ENCODE measurements around the gene HEXB. TPM values are rescaled to one million over a fixed set of nuclear protein-coding genes. Genes with fewer than 3 reads are reported as not detected.

Gene HEXB
- total RNA-seq, 1 experiment from 2014 or later = 248 TPM

DNA sequence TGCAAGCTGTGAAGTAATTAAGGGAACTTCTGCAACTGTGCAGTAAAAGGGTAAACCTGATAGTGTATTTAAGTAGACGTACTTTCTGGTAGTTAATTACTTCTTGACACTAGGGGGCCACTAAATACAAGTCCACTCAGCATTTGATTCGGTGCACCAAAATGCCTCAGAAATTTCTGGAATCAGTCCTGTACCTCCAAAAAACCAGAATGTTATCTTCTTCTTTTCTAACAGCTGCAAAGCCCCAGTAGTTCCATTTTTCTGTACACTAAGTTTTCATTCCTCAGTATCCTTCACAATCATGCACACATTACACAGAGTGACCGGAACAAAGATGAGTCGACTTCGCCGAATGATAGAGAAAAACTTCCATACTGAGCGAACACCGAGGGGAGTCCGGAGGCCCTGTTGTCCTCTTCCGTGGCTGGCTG is 81.4 kb downstream of the HEXB start:
- TSS peak; percentile 83 for BruUV-seq (replicated peaks)
- in situ Hi-C loops (cut with HindIII; ENCODE audit: low pct_unique_long_range_greater_than_20kb, low sequenced_read_pairs) = no loop called here

DNA sequence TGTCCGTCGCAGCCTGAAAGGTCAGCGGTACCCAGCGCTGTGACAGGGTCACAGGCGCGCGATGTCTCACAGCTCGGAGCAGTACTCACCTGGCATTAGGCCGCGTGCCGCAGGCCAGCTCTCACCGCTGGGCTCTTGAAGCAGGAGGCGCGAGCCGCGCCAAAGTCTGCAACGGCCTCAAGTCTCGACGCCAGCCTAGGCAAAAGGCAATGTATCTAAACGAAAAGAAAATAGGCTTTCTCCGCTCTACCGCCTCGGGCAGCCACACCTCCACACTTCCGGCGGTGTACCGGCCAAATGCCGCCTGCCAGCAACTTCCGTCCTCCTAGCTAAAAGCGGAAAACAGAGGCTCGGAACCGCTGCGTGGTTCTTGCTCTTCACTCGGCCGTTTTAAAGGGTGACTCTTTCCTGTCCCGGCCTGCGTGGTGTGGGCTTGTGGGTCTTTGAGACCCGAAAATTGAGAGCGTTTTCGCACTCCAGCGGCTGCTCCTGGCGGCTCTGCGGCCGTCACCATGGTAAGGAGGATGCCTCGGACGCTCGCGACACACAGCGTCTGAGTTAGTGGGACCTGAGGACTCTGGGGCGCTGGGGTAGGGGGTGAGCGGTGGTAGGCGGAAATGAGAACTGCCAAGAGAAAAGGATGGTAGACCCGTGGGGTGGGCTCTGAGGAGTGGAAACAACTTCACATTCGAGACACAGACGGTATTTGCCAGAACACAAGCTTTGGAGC is 82.0 kb downstream of the HEXB start, which contains the start of the genes GFM2 and NSA2:
Gene GFM2, minus strand, starts transcription at position 269 of the 730 bp plus-strand sequence. CDS start 3,375 bp downstream, outside the sequence.
Gene NSA2, plus strand, starts transcription at position 401 of the 730 bp plus-strand sequence. Its CDS starts 112 bp downstream, at position 513.
- ChIA-PET POLR2A (interaction anchor here (0.5 kb wide), 1 partner anchor 89 kb away, joined by 8 read pairs; no protein-coding TSS in a partner anchor), CTCF (no interaction called here)
- no TSS peak for BruUV-seq (replicated peaks)
- peak within 1 kb of the TSS; percentile 99 to 100 for H3K4me3 ChIP-seq (ENCODE audit: low read depth in 2 of 2, low read length in 2 of 2)
- TF ChIP-seq REST (IDR thresholded peaks at IDR 0.05; ENCODE audit: insufficient read depth in 1 of 2, low read depth in 2 of 2, low read length in 1 of 2) = peak in 1 of 2 experiments; percentile 33; a peak in 1 of 4 replicates
- TF ChIP-seq TCF7L2 (IDR thresholded peaks at IDR 0.05; ENCODE audit: low read depth, low read length) = peak; percentile 87
- peak; percentile 92 for TF ChIP-seq POLR2AphosphoS5 (IDR thresholded peaks at IDR 0.05; ENCODE audit: low read depth, low read length)
- peak; percentile 95; the same call in 1 of the 2 replicates for TF ChIP-seq SIN3A (IDR thresholded peaks at IDR 0.05; ENCODE audit: borderline replicate concordance, insufficient read depth, low read depth, low read length)
- TF ChIP-seq, protein P1, sequence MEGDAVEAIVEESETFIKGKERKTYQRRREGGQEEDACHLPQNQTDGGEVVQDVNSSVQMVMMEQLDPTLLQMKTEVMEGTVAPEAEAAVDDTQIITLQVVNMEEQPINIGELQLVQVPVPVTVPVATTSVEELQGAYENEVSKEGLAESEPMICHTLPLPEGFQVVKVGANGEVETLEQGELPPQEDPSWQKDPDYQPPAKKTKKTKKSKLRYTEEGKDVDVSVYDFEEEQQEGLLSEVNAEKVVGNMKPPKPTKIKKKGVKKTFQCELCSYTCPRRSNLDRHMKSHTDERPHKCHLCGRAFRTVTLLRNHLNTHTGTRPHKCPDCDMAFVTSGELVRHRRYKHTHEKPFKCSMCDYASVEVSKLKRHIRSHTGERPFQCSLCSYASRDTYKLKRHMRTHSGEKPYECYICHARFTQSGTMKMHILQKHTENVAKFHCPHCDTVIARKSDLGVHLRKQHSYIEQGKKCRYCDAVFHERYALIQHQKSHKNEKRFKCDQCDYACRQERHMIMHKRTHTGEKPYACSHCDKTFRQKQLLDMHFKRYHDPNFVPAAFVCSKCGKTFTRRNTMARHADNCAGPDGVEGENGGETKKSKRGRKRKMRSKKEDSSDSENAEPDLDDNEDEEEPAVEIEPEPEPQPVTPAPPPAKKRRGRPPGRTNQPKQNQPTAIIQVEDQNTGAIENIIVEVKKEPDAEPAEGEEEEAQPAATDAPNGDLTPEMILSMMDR (IDR thresholded peaks at IDR 0.05) = no peak
- ATAC-seq (peak; percentile 93), DNase-seq (ENCODE audit: low read depth, low spot score) (peak; percentile 88)
- H3K27me3 ChIP-seq (ENCODE audit: control insufficient read depth, insufficient read depth, low read length) = no peaks in the 10 kb centered on the region
- H3K36me3 ChIP-seq (ENCODE audit: control insufficient read depth, insufficient read depth, low read length) = peaks cover 32% of the 10 kb centered on the region
- peak within 1 kb of the TSS; percentile 98 for H3K27ac ChIP-seq (ENCODE audit: low read length)
- intact Hi-C loops (cut with micrococcal nuclease; ENCODE audit: unreplicated experiment) (loop anchor here (10.0 kb wide), 1 partner anchor 148 kb away; no protein-coding TSS in a partner anchor), in situ Hi-C loops (cut with HindIII; ENCODE audit: low pct_unique_long_range_greater_than_20kb, low sequenced_read_pairs) (no loop called here)
- H3K4me1 ChIP-seq (ENCODE audit: control insufficient read depth, insufficient read depth, low read length) = peaks cover 25% of the 10 kb centered on the region
- H3K9me3 ChIP-seq (ENCODE audit: control insufficient read depth, insufficient read depth, low read depth, low read length) = no peaks in the 10 kb centered on the region

More for the DNA sequence above, 81.4 kb downstream of the HEXB start:
- intact Hi-C loops (cut with micrococcal nuclease; ENCODE audit: unreplicated experiment) = loop anchor here (10.0 kb wide), 1 partner anchor 148 kb away; no protein-coding TSS in a partner anchor
- Histone ChIP-seq H3K4me1 (ENCODE audit: control insufficient read depth, insufficient read depth, low read length) (peaks cover 25% of the 10 kb centered on the region), H3K27ac (ENCODE audit: low read length) (peak overlapping the region; percentile 98), H3K9me3 (ENCODE audit: control insufficient read depth, insufficient read depth, low read depth, low read length) (no peaks in the 10 kb centered on the region), H3K27me3 (ENCODE audit: control insufficient read depth, insufficient read depth, low read length) (no peaks in the 10 kb centered on the region), H3K36me3 (ENCODE audit: control insufficient read depth, insufficient read depth, low read length) (peaks cover 32% of the 10 kb centered on the region), H3K4me3 (ENCODE audit: low read depth in 2 of 2, low read length in 2 of 2) (peak overlapping the region; percentile 99 to 100)
- TF ChIP-seq, protein P1 (IDR thresholded peaks at IDR 0.05) = no peak
- TF ChIP-seq SIN3A (IDR thresholded peaks at IDR 0.05; ENCODE audit: borderline replicate concordance, insufficient read depth, low read depth, low read length) (no peak), POLR2AphosphoS5 (IDR thresholded peaks at IDR 0.05; ENCODE audit: low read depth, low read length) (no peak), TCF7L2 (IDR thresholded peaks at IDR 0.05; ENCODE audit: low read depth, low read length) (no peak), REST (IDR thresholded peaks at IDR 0.05; ENCODE audit: insufficient read depth in 1 of 2, low read depth in 2 of 2, low read length in 1 of 2) (no peak)
- no peak for ATAC-seq
- CTCF ChIA-PET = no interaction called here
- no peak for DNase-seq (ENCODE audit: low read depth, low spot score)
- POLR2A ChIA-PET = interaction anchor here (0.5 kb wide), 1 partner anchor 89 kb away, joined by 8 read pairs; no protein-coding TSS in a partner anchor

Data from Panc1 (cell line).